Fibroblast of skin of abdomen (primary cell): ENCODE data around the gene KRT14.
A peak's percentile ranks its signal among the peaks of the same experiment; 100 is the strongest.
"Not testable (repeated sequence)": the region's sequence is repeated elsewhere in the genome, so short reads cannot be mapped to it uniquely, and the experiment has no call there.

Source experiments
- DNase-seq: peaks from one replicate; pipeline ENCODE4 v3.0.0-alpha.2; 2013

The KRT14 gene

GRCh38 chr17:41606930-41607329 is 20.2 kb upstream of the KRT14 start:
- DNase-seq = not testable (repeated sequence)

DNA sequence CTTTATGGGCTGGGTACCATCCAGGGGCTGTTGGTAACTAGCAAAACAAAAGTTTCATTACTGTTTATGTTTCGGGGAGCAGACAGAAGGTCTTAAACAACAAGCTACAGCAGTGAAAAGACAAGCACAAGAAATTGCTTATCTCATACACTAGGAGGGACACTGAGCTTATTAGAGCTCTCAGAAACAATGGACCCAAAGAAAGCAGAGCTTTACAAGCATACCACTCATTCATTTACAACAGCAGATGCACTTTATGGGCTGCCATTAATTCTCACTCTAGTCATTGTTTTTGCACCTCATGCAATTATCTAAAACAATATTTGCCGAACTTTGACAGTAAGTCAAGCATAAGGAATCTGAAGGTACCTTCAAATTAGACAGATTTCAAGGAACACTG is 15.8 kb upstream of the KRT14 start:
- no peak for DNase-seq

DNA sequence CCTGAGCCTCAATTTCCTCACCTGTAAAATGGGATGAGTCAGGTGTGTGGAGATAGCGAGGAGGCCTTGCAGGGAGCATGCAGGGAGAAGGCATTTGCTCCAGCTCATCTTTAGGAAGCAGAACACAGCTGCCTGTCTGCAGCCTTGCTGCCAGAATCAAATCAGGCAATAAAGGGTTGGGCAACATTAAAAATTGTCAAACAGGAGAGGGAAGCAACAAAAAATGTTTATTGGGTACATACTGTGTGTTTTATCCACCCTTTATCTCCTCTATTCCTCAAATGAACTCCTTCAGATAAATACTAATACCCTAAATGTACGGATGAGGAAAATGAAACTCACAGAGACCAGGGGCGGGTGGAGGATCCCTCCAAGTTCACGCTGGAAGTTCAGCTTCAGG is 13.6 kb upstream of the KRT14 start:
- DNase-seq = no peak

DNA sequence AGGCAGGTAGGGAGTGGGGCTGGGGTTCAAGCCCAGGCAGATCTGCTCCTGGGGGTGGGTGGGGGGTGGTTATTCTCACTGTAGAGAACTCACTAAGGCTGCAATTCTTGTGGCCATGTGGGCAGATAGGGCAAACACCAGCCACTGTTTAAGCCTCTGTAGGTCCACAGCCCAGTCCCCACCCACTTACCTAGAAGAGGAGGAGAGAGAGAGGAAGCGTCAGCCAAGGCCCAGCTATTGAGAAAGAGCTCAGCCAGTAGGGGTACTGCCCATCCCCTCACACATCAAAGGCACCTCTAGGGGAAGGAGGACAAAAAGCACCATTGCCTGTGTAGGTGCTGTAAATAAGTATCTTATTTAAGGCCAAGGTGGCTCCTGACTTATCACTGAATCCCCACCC is 13.0 kb upstream of the KRT14 start:
- DNase-seq = no peak

- no peak for DNase-seq
Observed at GRCh38 chr17:41595585-41595984, 8.9 kb upstream of the KRT14 start.

DNA sequence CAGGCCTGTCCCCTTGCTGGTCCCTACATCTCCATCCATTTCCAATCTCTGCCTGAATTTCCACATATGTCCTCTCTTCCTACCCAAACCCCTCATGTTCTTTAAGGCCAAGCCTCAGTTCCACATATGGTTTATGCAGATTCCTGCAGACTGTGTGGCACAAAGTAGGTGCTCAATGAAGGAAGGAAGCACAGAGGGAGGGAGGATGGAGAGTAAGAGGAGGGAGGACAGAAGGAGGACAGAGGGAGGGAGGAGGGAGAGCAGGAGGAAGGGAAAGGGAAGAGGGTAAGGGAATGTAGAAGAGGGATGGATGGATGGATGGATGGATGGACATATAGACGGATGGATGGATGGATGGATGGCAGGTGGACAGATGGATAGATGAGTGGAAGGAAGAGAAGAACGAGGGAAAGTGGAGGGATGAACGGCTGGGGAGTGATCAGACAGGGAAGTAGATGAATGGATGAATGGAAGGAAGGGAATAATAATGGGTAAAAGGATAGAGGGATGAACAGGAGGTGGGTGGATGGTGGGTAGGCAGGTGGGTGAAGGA is 7.7 kb upstream of the KRT14 start:
- no peak for DNase-seq

DNA sequence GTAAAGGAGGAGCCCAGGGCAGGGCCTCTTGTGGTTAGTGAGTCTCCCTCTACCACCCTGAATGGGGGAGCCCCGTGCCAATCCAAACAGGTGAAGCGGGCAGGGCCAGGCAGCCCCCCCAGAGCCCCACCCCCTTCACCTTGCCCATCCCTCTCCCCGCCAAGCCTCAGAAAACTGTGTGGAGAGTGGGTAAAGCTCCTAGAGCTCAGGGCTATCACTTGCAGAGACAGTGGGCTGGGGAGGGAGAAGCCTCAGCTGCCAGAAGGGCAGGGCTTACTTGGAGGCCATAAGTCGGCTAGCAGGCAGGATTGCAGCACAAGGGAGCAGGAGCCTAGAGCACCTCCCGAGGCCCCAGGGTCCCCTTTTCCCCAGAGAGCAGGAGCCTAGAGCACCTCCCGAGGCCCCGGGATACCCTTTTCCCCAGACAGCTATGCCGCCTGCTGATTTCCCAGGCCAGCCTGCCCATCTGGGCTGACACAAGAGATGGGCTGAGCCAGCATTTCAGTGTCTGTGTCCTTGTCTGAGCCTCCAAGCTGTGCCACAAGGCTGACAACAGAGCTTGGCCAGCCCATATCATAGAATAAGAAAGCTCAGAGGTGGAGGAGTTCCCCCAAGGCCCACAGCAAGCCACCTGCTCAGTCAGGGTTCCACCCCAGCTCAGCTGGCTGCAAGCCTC is 6.7 kb upstream of the KRT14 start:
- no peak for DNase-seq

DNA sequence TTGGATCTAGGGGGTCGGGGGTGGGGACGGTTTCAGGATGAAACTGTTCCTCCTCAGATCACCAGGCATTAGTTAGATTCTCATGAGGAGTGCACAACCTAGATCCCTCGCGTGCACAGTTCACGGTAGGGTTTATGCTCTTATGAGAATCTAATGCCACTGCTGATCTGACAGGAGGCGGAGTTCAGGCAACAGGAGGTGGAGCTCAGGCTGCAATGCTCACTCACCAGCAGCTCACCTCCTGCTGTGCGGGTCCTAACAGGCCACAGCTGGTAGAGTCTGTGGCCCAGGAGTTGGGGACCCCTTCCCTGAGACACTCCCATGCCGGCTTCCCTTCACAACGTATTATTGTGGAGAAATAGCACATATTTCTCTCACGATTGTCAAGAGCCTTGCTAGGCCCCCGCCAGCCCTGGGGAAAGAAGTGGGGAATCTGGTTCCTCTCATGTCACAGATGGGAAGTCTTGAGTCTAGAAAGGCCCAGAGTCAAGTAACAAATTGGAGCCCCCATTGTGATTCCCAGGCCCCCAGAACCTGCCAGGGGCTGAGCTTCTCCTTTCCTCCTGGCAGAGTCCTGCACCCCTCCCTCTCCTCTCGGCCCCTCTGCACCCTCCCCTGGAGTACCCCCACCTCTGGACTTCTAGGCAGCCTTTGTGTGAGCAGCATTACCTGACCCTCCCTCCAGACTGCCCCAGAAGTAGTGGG is 6.1 kb upstream of the KRT14 start:
- DNase-seq = no peak

GRCh38 chr17:41589301-41589700 is 2.6 kb upstream of the KRT14 start:
- DNase-seq = no peak

DNA sequence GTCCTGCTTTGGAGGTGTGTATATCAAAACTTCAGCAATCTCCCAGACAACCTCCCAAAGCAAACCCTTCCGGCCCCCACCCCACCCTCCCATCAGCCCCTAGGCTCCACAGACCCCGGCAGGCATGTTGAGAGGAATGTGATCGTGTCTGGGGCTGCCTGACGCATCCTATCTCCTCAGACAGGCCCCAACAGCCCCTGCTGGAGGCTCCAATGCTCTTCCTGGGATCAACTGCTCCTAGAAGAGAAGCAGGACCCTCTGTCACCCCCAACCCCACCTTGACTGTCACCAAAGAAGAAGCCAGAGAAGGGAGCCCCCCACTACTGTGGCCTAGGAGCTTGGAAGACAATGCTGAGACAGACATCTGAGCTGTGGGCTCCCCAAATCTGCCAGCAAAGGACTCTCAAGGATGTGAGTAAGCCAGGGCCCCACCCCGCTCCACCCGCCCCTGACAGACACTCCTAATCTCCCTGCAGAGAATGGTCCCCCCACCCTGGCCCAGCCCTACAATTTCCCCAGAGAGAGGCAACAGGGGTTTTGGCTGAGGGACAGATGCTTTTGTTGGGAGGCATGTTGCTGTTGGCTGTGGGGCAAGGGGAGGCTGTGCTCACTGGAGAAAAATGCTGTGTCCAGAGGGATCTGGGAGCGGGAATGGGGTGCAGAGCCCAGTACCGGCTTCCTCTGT is 1.6 kb upstream of the KRT14 start:
- DNase-seq = no peak

GRCh38 chr17:41585301-41586056 is 1.2 kb downstream of the KRT14 start:
- DNase-seq = no peak

DNA sequence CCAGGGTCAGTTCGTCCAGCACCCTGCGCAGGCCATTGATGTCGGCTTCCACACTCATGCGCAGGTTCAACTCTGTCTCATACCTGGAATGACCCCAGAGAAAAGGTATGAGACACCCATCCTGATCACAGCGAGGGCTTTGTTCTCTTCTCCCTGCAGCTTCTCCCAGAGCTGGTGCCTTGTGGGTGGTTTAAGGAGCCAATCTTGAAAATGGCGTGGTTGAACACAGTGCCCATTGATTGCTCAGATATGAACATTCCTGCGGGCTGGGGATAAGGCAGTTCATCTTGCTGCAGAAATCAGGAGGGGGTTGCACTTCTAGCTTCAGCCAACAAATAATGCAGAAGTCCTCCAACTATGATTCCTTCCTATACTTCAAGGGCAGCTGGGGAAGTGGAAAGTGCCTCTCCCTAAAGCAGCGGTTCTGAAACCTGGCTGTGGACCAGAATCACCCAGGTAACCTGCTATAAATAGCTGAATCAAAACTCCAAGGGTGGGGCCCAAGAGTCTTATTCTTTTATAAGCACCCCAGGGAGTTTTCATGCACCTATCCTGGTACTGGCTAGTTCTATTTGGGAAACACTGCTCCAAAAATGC is 2.3 kb downstream of the KRT14 start:
- DNase-seq = not testable (repeated sequence)

GRCh38 chr17:41583137-41584127 is 3.3 kb downstream of the KRT14 start:
- no peak for DNase-seq

- DNase-seq = not testable (repeated sequence)
Observed at GRCh38 chr17:41582061-41582968, 4.4 kb downstream of the KRT14 start.

GRCh38 chr17:41581366-41582060 is 5.2 kb downstream of the KRT14 start:
- DNase-seq = no peak

DNA sequence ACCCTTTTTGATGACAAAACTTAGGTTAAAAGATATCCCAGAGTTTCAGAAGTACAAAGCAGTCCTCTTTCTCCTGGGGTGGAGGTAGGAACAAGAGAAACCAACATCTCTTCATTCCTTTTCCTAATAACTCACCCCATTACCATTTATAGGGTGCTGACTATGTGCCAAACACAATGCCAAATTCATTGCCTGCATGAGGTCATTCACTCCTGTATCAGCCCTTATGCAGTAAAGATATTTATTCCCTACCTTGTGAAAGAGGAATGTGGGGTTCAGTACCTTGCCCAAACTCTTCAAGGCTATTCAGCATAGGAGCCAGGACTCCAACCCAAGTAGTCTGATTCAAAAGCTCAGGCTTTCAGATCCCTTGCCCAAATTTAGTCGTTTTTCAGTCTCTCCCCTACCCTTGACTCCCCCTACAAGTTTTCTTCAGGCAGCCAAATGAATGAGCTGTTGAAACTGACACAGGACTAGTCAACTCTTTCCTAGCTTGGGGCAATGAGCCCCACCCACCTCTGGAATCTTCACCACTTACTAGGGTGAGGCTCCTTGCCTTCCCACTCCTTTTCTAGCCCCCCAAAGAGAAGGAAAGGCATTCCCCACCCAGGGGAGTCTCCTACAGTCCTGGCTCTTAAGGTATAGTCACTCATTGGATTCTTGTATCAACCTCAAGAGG is 5.9 kb downstream of the KRT14 start:
- DNase-seq = no peak

GRCh38 chr17:41580244-41580575 is 6.5 kb downstream of the KRT14 start:
- no peak for DNase-seq

DNA sequence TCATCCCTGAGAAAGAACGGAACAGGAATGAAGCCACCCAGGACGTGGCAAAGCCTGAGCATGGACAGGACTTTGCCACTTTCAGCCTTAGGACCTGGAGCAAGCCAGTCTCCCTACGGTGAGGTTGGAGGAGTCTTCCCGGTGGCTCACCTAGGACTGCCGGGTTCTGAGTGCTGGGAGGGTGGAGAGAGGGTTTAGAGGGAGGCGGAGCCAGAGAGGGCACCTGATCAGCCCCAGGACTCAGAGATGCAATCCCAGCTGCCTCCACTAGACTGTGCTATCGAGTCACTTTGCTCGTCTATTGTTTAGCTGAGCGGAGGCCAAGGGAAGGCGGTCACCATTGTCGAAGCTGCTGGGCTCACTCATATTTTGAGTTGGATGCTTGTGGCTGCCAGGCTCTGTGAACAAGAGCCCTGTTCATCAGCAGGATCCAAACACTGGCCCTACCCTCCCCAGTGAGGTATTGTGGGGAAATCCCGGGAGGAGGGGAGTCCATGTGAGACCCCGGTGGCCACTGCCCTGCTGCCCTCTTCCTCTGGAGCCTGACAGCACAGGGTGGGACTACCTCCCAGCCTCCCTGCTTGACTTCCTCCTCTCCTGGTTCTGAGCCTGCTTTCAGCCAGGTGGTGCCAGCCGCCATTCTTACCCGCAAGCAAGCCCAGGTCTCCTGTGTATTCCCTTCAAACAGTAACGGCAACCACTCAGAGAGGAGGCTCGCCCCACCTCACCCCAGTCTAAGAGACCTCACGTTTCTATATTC is 7.0 kb downstream of the KRT14 start:
- DNase-seq = peak; percentile 62
